Glutamatergic neuron (in vitro differentiated cells): ENCODE measurements around the gene CFAP161. TPM values are rescaled to one million over a fixed set of nuclear protein-coding genes. Genes with fewer than 3 reads are reported as not detected.

Source experiments
- DNase-seq: peaks from one replicate; pipeline ENCODE4 v3.0.0; 2022
- H3K27ac Mint-ChIP-seq: one replicate; pipeline ENCODE4 v1.8.0; 2020; ENCODE audit warnings: mild to moderate bottlenecking, mixed read lengths, inconsistent platforms; ENCODE audit not compliant: unreplicated experiment
- H3K27me3 Mint-ChIP-seq: one replicate; pipeline ENCODE4 v1.8.0; 2020; ENCODE audit warnings: mild to moderate bottlenecking, moderate library complexity, mixed read lengths, inconsistent platforms; ENCODE audit not compliant: unreplicated experiment
- H3K36me3 Mint-ChIP-seq: one replicate; pipeline ENCODE4 v1.8.0; 2020; ENCODE audit warnings: mild to moderate bottlenecking, mixed read lengths, inconsistent platforms; ENCODE audit not compliant: unreplicated experiment
- H3K4me1 Mint-ChIP-seq: one replicate; pipeline ENCODE4 v1.8.0; 2020; ENCODE audit warnings: mild to moderate bottlenecking, low read depth, mixed read lengths, inconsistent platforms; ENCODE audit not compliant: unreplicated experiment
- H3K4me3 Mint-ChIP-seq: one replicate; pipeline ENCODE4 v1.8.0; 2020; ENCODE audit warnings: mild to moderate bottlenecking, mixed read lengths, inconsistent platforms; ENCODE audit not compliant: unreplicated experiment
- H3K9me3 Mint-ChIP-seq: one replicate; pipeline ENCODE4 v1.8.0; 2020; ENCODE audit warnings: mild to moderate bottlenecking, moderate library complexity, mixed read lengths, inconsistent platforms; ENCODE audit not compliant: unreplicated experiment
- CTCF ChIP-seq: fragments of 200-600 bp; sonication (generic); IDR thresholded peaks from one replicate; pipeline ENCODE4 v1.5.0; 2021; ENCODE audit not compliant: partially characterized antibody, unreplicated experiment
- total RNA-seq: library from RNA; stranded (reverse); fragmentation: NEBNext Ultra II Directional; extraction: Animal tissue kit (Norgen Biotek cat#: 25700); gene quantifications from one replicate; pipeline ENCODE4 v1.2.1, GENCODE V29; 2021; ENCODE audit not compliant: unreplicated experiment

Gene CFAP161
- total RNA-seq, 1 donor from 2014 or later: 0.39 TPM

DNA sequence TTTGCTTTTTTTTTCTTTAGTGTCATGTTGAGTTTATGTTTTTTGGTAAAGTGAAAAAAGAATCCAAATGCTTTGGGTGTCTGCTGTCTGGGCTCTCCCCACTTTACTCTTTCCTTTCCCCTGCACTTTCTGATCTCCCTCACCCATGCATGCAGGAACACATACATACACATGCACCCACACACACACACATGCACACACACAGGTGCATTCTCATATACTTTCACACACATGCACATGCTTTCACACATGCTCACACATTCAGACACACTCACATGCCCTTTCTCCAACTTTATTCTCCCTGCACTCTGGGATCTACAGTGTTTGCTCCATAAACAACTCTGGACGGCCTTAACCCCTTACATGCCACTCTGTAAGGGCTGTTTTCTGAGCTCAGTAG is 46.4 kb upstream of the CFAP161 start:
- Mint-ChIP-seq H3K4me1 (peaks cover 12% of the 10 kb centered on the region), H3K4me3 (no peak overlapping the region)

DNA sequence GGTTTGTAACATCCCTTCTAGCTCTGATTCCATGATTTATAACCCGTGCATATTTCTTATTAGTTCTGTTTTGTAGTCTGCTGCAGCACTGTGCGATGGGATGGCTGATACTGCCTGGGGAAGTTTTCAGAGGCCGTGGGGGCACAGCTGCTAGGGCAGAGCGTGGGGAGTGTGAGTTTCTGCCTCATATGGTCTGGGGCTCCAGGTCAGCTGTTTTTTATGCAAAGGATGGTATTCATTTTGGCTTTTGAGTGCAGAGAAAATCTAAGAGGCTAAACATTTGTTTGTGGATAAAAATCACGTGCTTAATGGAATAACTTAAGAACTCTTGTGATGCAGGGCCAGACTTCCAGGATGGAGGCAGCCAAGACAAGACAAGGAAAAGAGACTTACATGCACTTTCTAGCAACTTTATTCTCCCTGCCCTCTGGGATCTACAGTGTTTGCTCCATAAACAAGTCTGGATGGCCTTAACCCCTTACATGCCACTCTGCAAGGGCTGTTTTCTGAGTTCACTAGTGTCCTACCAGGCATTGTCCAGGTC is 45.5 kb upstream of the CFAP161 start:
- H3K9me3 Mint-ChIP-seq: peaks cover 2% of the 10 kb centered on the region
- H3K27me3 Mint-ChIP-seq: no peaks in the 10 kb centered on the region
- peaks cover 12% of the 10 kb centered on the region for H3K4me1 Mint-ChIP-seq
- H3K27ac Mint-ChIP-seq: no peak overlapping the region
- TF ChIP-seq CTCF: no peak
- H3K4me3 Mint-ChIP-seq: no peak overlapping the region
- DNase-seq: no peak
- no peaks in the 10 kb centered on the region for H3K36me3 Mint-ChIP-seq

More for the DNA sequence above, 46.4 kb upstream of the CFAP161 start:
- no peak for TF ChIP-seq CTCF
- H3K36me3 Mint-ChIP-seq: no peaks in the 10 kb centered on the region
- H3K27ac Mint-ChIP-seq: no peak overlapping the region
- DNase-seq: no peak
- no peaks in the 10 kb centered on the region for H3K27me3 Mint-ChIP-seq
- H3K9me3 Mint-ChIP-seq: no peaks in the 10 kb centered on the region

DNA sequence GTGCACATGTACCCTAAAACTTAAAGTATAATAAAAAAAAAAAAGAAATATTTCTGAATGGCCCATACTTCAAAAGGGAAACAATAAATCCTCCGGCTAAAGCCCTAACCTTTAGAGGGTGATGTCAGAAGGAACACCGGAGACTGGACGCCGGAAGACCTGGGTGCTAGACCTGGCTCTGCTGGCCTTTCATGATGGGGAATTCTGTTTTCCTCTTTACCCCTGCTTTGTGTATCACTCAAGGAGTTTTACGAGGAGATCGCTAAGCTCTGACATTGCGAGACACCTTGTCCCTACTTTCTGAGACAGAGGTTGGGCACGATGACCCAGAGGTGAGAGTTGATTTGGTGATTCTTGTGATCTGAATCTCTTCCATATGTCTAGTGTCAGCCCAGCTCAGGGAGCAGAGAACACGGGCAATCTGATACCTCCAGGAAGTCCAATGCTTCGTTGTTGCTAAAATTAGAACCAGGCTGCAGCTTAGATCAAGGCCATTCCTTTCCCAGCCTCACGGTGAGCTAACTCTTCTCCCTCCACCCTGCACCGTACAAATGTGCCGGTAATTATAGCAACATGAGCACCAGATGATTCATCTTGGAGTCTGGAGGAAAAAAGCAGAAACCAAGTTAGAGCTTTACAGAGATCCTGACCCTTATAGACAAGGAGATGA is 42.0 kb upstream of the CFAP161 start:
- peaks cover 3% of the 10 kb centered on the region for H3K9me3 Mint-ChIP-seq
- H3K4me1 Mint-ChIP-seq: peaks cover 10% of the 10 kb centered on the region
- H3K27ac Mint-ChIP-seq: no peak overlapping the region
- no peak for DNase-seq
- peaks cover 6% of the 10 kb centered on the region for H3K27me3 Mint-ChIP-seq
- no peaks in the 10 kb centered on the region for H3K36me3 Mint-ChIP-seq
- no peak for TF ChIP-seq CTCF
- H3K4me3 Mint-ChIP-seq: no peak overlapping the region

DNA sequence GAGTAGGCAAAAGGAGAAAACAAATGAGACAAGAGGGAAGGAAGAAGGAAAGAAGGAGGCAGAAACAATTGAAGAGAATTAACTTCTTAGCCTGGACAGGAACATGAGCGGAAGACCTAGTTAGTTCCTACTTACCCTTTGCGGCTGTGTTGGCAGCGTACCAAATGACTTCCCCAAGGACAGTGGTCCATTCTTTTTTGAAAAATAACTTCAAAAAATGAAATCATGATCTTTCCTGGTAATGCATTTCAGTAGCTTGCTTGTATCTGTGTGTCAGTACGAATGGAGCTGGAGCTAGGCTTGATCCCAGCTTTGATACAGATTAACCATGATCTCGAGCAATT is 41.5 kb upstream of the CFAP161 start:
- no peak for DNase-seq
- peaks cover 3% of the 10 kb centered on the region for H3K9me3 Mint-ChIP-seq
- H3K27ac Mint-ChIP-seq: no peak overlapping the region
- no peaks in the 10 kb centered on the region for H3K36me3 Mint-ChIP-seq
- no peak overlapping the region for H3K4me3 Mint-ChIP-seq
- H3K4me1 Mint-ChIP-seq: peaks cover 10% of the 10 kb centered on the region
- no peak for TF ChIP-seq CTCF
- peaks cover 6% of the 10 kb centered on the region for H3K27me3 Mint-ChIP-seq

GRCh38 chr15:81093961-81094360 is 40.1 kb upstream of the CFAP161 start:
- Mint-ChIP-seq H3K36me3 (no peaks in the 10 kb centered on the region), H3K9me3 (peaks cover 3% of the 10 kb centered on the region), H3K27ac (no peak overlapping the region), H3K27me3 (peaks cover 6% of the 10 kb centered on the region), H3K4me1 (peaks cover 9% of the 10 kb centered on the region), H3K4me3 (no peak overlapping the region)
- TF ChIP-seq CTCF: no peak
- no peak for DNase-seq
